ENCODE results near the gene TWNK. TPM values are rescaled to one million over a fixed set of nuclear protein-coding genes. Genes with fewer than 3 reads are reported as not detected.

Gene TWNK
- total RNA-seq, 1 experiment from 2014 or later: 38.7 TPM

GRCh38 chr10:100993986-100994708, 6.8 kb downstream of the TWNK start:
- Histone ChIP-seq H4K8ac (replicated peaks; ENCODE audit: insufficient read length, low read depth, low read length) (no peak overlapping the region), H3K4ac (ENCODE audit: low read depth, low read length) (no peak overlapping the region), H3K4me1 (ENCODE audit: insufficient read depth, low read length) (peaks cover 2% of the 10 kb centered on the region; the same call in 1 of the 2 replicates), H3K79me1 (ENCODE audit: insufficient read depth, low read depth, low read length, poor library complexity, severe bottlenecking) (peaks cover 6% of the 10 kb centered on the region), H3K79me2 (ENCODE audit: insufficient read depth, low read length) (peaks cover 3% of the 10 kb centered on the region; the same call in 1 of the 2 replicates), H4K5ac (ENCODE audit: insufficient read length, low read depth, low read length) (no peak overlapping the region), H3K18ac (ENCODE audit: insufficient read length, low read depth, low read length) (no peak overlapping the region), H3K56ac (ENCODE audit: insufficient read length, low read depth, low read length) (no peak overlapping the region), H3K27ac (ENCODE audit: insufficient read length, low read depth, low read length) (no peak overlapping the region), H3K9me3 (ENCODE audit: control insufficient read depth, low read depth, low read length) (no peaks in the 10 kb centered on the region), H2BK12ac (ENCODE audit: insufficient read length, low read depth, low read length) (no peak overlapping the region), H2BK5ac (ENCODE audit: insufficient read length, low read length) (no peak overlapping the region), H3K23me2 (ENCODE audit: insufficient read length, low read depth, low read length, poor library complexity, severe bottlenecking) (peaks cover 20% of the 10 kb centered on the region), H3K14ac (ENCODE audit: insufficient read depth, low read length) (no peak overlapping the region), H2BK120ac (ENCODE audit: low read depth, low read length, poor library complexity, severe bottlenecking) (no peak overlapping the region), H3K27me3 (ENCODE audit: insufficient read depth, low read length) (no peaks in the 10 kb centered on the region), H3T11ph (ENCODE audit: low read length) (no peak overlapping the region), H2AK5ac (ENCODE audit: insufficient read length, low read length) (no peak overlapping the region), H4K20me1 (ENCODE audit: control insufficient read depth, insufficient read depth, insufficient read length) (no peaks in the 10 kb centered on the region), H3K4me2 (ENCODE audit: insufficient read depth, insufficient read length, low read length) (no peak overlapping the region), H2AFZ (ENCODE audit: low read length) (no peak overlapping the region), H3K23ac (ENCODE audit: insufficient read length, low read depth, low read length) (no peak overlapping the region), H2BK20ac (ENCODE audit: low read depth, low read length, poor library complexity, severe bottlenecking) (no peak overlapping the region), H4K91ac (ENCODE audit: insufficient read length, low read depth, low read length) (no peak overlapping the region), H2BK15ac (ENCODE audit: low read depth, low read length) (no peak overlapping the region), H3K9ac (ENCODE audit: extremely low read depth, insufficient read length, low read length) (no peak overlapping the region)
- Mint-ChIP-seq H3K27ac (peak overlapping the region; percentile 45 to 85 (median 78); a peak in 5 of 7 replicates), H3K27me3 (ENCODE audit: low read depth) (no peaks in the 10 kb centered on the region), H3K36me3 (ENCODE audit: insufficient read depth in 1 of 3, low read depth in 3 of 3) (peaks cover 38 to 53% (median 46%) of the 10 kb centered on the region in 3 experiments; a peak in 6 of 7 replicates), H3K9me3 (no peaks in the 10 kb centered on the region; a peak in 1 of 5 replicates), H3K4me3 (peak overlapping the region in 1 of 2 experiments; percentile 20; a peak in 2 of 5 replicates), H3K4me1 (peaks cover 27 to 31% of the 10 kb centered on the region in 2 experiments)
- no peak for DNase-seq
- TF ChIP-seq, protein P1, sequence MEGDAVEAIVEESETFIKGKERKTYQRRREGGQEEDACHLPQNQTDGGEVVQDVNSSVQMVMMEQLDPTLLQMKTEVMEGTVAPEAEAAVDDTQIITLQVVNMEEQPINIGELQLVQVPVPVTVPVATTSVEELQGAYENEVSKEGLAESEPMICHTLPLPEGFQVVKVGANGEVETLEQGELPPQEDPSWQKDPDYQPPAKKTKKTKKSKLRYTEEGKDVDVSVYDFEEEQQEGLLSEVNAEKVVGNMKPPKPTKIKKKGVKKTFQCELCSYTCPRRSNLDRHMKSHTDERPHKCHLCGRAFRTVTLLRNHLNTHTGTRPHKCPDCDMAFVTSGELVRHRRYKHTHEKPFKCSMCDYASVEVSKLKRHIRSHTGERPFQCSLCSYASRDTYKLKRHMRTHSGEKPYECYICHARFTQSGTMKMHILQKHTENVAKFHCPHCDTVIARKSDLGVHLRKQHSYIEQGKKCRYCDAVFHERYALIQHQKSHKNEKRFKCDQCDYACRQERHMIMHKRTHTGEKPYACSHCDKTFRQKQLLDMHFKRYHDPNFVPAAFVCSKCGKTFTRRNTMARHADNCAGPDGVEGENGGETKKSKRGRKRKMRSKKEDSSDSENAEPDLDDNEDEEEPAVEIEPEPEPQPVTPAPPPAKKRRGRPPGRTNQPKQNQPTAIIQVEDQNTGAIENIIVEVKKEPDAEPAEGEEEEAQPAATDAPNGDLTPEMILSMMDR (conservative IDR thresholded peaks at IDR 0.05): peak; percentile 69
- WGBS (ENCODE audit: extremely low coverage, insufficient read length, low lambda C conversion rate): no CpG with 5 or more reads among the region's 10 CpGs
